Pancreas (tissue), 10 donors: ENCODE data around the gene MASP2. TPM values are rescaled to one million over a fixed set of nuclear protein-coding genes. Genes with fewer than 3 reads are reported as not detected.
"Not testable (repeated sequence)": the region's sequence is repeated elsewhere in the genome, so short reads cannot be mapped to it uniquely, and the experiment has no call there.

Experiments
- ATAC-seq, 4 donors: fragments of 200-7000 bp; cut with Tn5 transposase; one replicate each; pipeline versions ENCODE4 v1.8.0 to v1.9.1; 2020; ENCODE audit warnings: mild to moderate bottlenecking in 4 of 4, moderate library complexity in 4 of 4
- DNase-seq, 6 donors: peaks; one replicate each; pipeline ENCODE4 v3.0.0-alpha.2; 2020
- FAIRE-seq: peaks from 2 replicates; lab custom pipeline; 2012; peaks lifted over from hg19 to GRCh38; lab: Jason Lieb, UNC
- H3K27ac ChIP-seq, 4 donors: fragments of 200-600 bp; sonication (generic); 1 replicate in 3 of 4; 2 replicates in 1 of 4; pipeline versions ENCODE4 v1.5.0 to v1.8.0; 2020
- H3K27me3 ChIP-seq, 4 donors: fragments of 200-600 bp; one replicate each; pipeline ENCODE4 v1.8.0; 2021
- H3K36me3 ChIP-seq, 3 donors: fragments of 200-600 bp; sonication (generic) in 1 of 3; one replicate each; pipeline versions ENCODE4 v1.5.0 to v1.8.0; 2020 to 2021
- H3K4me1 ChIP-seq, 3 donors: fragments of 200-600 bp; one replicate each; pipeline ENCODE4 v1.8.0; 2021
- H3K4me3 ChIP-seq, 4 donors: fragments of 200-600 bp; sonication (generic) in 2 of 4; one replicate each; pipeline versions ENCODE4 v1.5.0 to v1.8.0; 2020 to 2021
- H3K9me3 ChIP-seq, 4 donors: fragments of 200-600 bp; one replicate each; pipeline ENCODE4 v1.8.0; 2021
- CTCF ChIP-seq, 4 donors: fragments of 200-600 bp; sonication (generic) in 3 of 4; IDR thresholded peaks; one replicate each; pipeline versions ENCODE4 v1.5.0 to v1.8.0; 2021; ENCODE audit warnings: antibody characterized with exemption in 4 of 4
- WGBS, 2 donors: extraction: QIAGEN DNeasy Blood & Tissue Kit; methylation state at CpG; one replicate each; pipeline ENCODE4 v1.1.7; 2013; 5-methylcytosine and 5-hydroxymethylcytosine counted together
- intact Hi-C, 3 donors: fragments of 100-400 bp; cut with DNase I; formaldehyde crosslinking; loops; one replicate each; pipeline versions ENCODE4 v1.11.1 to v1.14.2; 2022
- polyA plus RNA-seq, 2 donors: library from polyadenylated mRNA; stranded (reverse); fragments of 200-250 nt; gene quantifications; one replicate each; pipeline ENCODE4 v1.2.3, GENCODE V29; 2013
- total RNA-seq, 6 donors: library from RNA; stranded (reverse); fragmentation: NEBNext Ultra II Directional in 4 of 6; extraction: Animal tissue kit (Norgen Biotek cat#: 25700) in 4 of 6; gene quantifications; one replicate each; pipeline versions ENCODE4 v1.2.1 to v1.2.4, GENCODE V29; 2021 to 2023
- donor health status: healthy with polysubstance abuse.
- donor health status: DM: no; HTN: no; CAD: no; lungs with moderate emphysema.
- donor health status: DM: no; HTN: no; CAD: no.
- donor health status: control.
- donor health status: control.
- donor health status: Bipolar disorder and iron deficiency.
- donor health status: DM: yes; HTN: yes; CAD: no.
- donor health status: DM: no; HTN: no; CAD: no.
- donor health status: DM: no; HTN: no; CAD: no.
- donor health status: DM: yes; HTN: yes; CAD: no.

Gene MASP2
- total and polyA plus RNA-seq, 8 donors: 0.05 TPM; not detected in 7

GRCh38 chr1:11054181-11054580 lies 7.1 kb upstream of the MASP2 start:
- DNase-seq (peak in 1 of 6 donors; percentile 38), ATAC-seq (no peak), FAIRE-seq (no peak)
- H3K27me3 ChIP-seq: no peaks in the 10 kb centered on the region
- peaks cover 0 to 8% (median 7%) of the 10 kb centered on the region in 3 donors for H3K4me1 ChIP-seq
- TF ChIP-seq CTCF (IDR thresholded peaks at IDR 0.05): no peak
- no peaks in the 10 kb centered on the region for H3K9me3 ChIP-seq
- no peak overlapping the region for H3K27ac ChIP-seq
- WGBS, 2 donors: 86 to 87% methylated on average over 7 of the region's 7 CpGs
- peaks cover 2 to 11% (median 5%) of the 10 kb centered on the region in 3 donors for H3K36me3 ChIP-seq
- intact Hi-C loops: no loop called here
- H3K4me3 ChIP-seq: no peak overlapping the region

- Histone ChIP-seq H3K4me1 (peaks cover 0 to 7% (median 7%) of the 10 kb centered on the region in 3 donors), H3K4me3 (no peak overlapping the region), H3K27me3 (no peaks in the 10 kb centered on the region), H3K9me3 (no peaks in the 10 kb centered on the region), H3K36me3 (peaks cover 2 to 11% (median 5%) of the 10 kb centered on the region in 3 donors), H3K27ac (no peak overlapping the region)
- intact Hi-C loops: no loop called here
- TF ChIP-seq CTCF (IDR thresholded peaks at IDR 0.05): no peak
- ATAC-seq (peak; percentile 21 to 69 (median 52)), DNase-seq (peak in 4 of 6 donors; percentile 30 to 64 (median 48)), FAIRE-seq (no peak)
- WGBS, 2 donors: 48 to 59% methylated on average over 8 to 10 of the region's 10 CpGs
Measured at GRCh38 chr1:11053758-11054137, 6.7 kb upstream of the MASP2 start.

DNA sequence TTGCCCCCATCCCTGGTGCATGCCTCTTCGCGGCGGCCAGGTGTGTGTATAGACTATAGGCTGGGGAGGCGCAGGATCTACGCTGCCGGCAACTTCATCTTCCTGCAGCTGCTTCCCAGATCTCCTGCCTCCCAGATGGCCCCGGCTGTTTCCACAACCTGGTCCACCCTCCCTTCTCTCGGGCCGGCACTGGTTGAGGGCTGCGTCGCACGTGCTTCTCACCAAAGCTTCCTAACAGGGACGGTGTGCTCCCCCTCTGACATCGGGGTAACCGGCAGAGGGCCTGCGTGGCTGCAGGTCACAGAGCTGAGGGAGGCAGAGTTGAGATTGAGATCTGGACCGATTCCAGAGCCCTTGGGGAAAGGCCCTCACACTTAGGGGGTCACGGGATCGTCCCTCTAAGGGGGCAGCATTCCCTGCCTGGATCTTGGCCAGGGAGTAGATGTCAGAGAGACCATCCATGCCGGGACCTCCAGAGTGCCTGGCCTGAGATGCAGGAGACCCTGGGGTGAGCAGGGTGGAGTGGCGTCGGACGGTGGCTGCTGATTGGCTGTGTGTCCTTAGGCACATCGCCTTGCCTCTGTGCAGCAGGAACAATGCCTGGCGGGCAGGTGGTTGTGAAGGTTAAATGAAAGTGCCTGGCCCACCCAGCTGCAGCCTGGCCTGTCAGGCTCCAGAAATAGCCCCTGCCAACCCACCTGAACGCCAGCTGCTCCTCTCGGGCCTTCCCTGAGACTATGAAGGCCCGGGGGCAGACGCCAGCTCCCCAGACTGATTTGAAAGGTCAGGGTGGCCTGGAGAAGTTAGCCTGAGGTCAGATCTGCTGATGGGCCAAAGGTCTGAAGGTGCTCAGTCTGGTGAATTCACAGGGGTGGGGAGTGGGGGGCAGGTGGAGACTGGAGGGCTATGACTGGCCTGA lies 6.1 kb upstream of the MASP2 start:
- TF ChIP-seq CTCF (IDR thresholded peaks at IDR 0.05): no peak
- no peaks in the 10 kb centered on the region for H3K27me3 ChIP-seq
- no peak overlapping the region for H3K4me3 ChIP-seq
- peaks cover 2 to 11% (median 5%) of the 10 kb centered on the region in 3 donors for H3K36me3 ChIP-seq
- H3K4me1 ChIP-seq: peaks cover 0 to 7% (median 4%) of the 10 kb centered on the region in 3 donors
- 15 to 18% methylated on average over 29 of the region's 29 CpGs for WGBS, 2 donors
- H3K27ac ChIP-seq: no peak overlapping the region
- H3K9me3 ChIP-seq: no peaks in the 10 kb centered on the region
- ATAC-seq (peak; percentile 41 to 64 (median 58)), DNase-seq (peak in 2 of 6 donors; percentile 49 to 52), FAIRE-seq (no peak)
- intact Hi-C loops: no loop called here

- intact Hi-C loops: no loop called here
- 51% methylated on average over 19 of the region's 19 CpGs for WGBS, 2 donors
Measured at GRCh38 chr1:11051781-11052511, 4.9 kb upstream of the MASP2 start.

GRCh38 chr1:11051121-11051520 lies 4.1 kb upstream of the MASP2 start:
- H3K9me3 ChIP-seq, H3K4me3 ChIP-seq, intact Hi-C loops, ATAC-seq, H3K27me3 ChIP-seq, H3K27ac ChIP-seq, H3K36me3 ChIP-seq, H3K4me1 ChIP-seq, DNase-seq, FAIRE-seq: not testable (repeated sequence)
- 94 to 95% methylated on average over 10 of the region's 10 CpGs for WGBS, 2 donors

More at GRCh38 chr1:11051781-11052511, 4.9 kb upstream of the MASP2 start:
- FAIRE-seq (no peak), DNase-seq (no peak), ATAC-seq (no peak)
- H3K4me1 ChIP-seq: peaks cover 0 to 7% (median 4%) of the 10 kb centered on the region in 3 donors
- no peak overlapping the region for H3K27ac ChIP-seq
- H3K27me3 ChIP-seq: no peaks in the 10 kb centered on the region
- H3K9me3 ChIP-seq: no peaks in the 10 kb centered on the region
- H3K36me3 ChIP-seq: peaks cover 2 to 11% (median 5%) of the 10 kb centered on the region in 3 donors
- no peak for TF ChIP-seq CTCF (IDR thresholded peaks at IDR 0.05)
- no peak overlapping the region for H3K4me3 ChIP-seq
